ENCODE measurements around the gene ITIH3. TPM values are rescaled to one million over a fixed set of nuclear protein-coding genes. Genes with fewer than 3 reads are reported as not detected.

The ITIH3 gene
- total and polyA plus RNA-seq, 2 experiments from 2014 or later, result 63.3 to 66.9 TPM

DNA sequence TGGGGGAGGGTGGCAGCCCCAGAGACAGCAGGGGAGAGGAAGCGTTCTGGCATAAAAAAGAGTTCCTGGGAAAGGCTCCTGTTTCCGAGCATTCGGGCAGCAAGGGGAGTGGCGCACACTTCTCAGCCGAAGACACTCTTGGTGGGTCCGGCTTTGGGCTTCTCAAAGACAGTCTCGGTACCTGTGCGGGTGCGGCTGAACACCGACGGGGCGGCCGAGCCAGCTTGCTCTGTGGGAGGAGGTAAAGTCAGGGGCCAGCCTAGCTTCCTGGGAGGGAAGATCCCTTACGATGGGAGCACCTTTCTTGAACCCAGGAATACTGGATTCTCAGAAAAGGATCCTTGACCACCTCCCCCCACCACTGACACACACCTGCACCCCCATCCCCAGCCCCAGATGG lies 38.6 kb downstream of the ITIH3 start:
- no peak overlapping the region for H2AFZ ChIP-seq
- H3K27me3 ChIP-seq, result no peaks in the 10 kb centered on the region
- no peak overlapping the region for H3K4me3 ChIP-seq
- no peak overlapping the region for H3K4me2 ChIP-seq
- TF ChIP-seq EZH2phosphoT487 (IDR thresholded peaks at IDR 0.05; ENCODE audit: low read depth, severe bottlenecking, unreplicated experiment) (no peak), CTCF (IDR thresholded peaks at IDR 0.05; ENCODE audit: poor library complexity) (no peak), EZH2 (IDR thresholded peaks at IDR 0.05; ENCODE audit: borderline replicate concordance) (no peak)
- DNase-seq (ENCODE audit: low spot score), result no peak
- 96% methylated on average over 14 of the region's 14 CpGs for WGBS (ENCODE audit: low lambda C conversion rate, missing lambda C conversion rate)
- no peak overlapping the region for H3K27ac ChIP-seq
- H3K9me3 ChIP-seq (ENCODE audit: low read depth), result no peaks in the 10 kb centered on the region
- no peaks in the 10 kb centered on the region for H3K79me2 ChIP-seq
- H3K9me2 ChIP-seq (replicated peaks; ENCODE audit: insufficient read depth), result no peaks in the 10 kb centered on the region
- H3K4me1 ChIP-seq (ENCODE audit: insufficient read depth), result peaks cover 9% of the 10 kb centered on the region
- no peaks in the 10 kb centered on the region for H4K20me1 ChIP-seq (ENCODE audit: insufficient read depth, poor library complexity, severe bottlenecking)
- H3K36me3 ChIP-seq (replicated peaks; ENCODE audit: insufficient read depth, low read depth), result no peaks in the 10 kb centered on the region

DNA sequence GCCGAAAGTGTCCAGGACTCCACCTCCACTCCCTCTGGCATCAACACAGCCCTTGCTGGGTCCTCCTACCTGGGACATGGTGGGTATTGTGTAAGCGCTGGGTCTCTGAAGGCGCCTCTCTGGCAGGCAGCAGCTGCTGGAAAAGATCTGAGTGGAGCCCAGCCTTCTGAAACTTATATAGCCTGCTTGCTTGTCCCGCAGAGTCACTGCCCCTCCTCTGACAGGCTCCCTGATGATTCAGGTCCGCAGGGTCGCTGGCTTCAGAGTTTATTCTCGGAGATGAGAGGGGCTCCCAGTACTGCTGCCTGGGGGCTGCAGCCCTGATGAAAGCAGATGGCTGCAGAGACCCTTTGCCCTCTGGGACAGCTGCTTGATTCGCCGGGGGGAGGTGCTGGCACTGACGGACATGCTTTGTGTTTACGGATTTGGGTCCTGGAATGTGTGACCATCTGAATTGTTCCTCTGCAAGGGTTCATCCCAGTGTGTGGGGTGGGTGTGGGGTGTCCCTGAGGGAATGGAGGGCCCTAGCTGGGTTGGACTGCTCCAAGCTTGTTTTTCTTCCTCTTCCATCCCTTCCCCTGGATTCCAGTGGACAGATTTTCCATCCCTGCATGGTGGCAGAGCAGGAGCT lies 40.4 kb downstream of the ITIH3 start, which contains the start of gene MUSTN1:
MUSTN1 (minus strand) TSS at position 149 of the 631 bp plus-strand sequence; CDS start at position 78, 71 bp downstream.
- Histone ChIP-seq H3K36me3 (replicated peaks; ENCODE audit: insufficient read depth, low read depth) (no peaks in the 10 kb centered on the region), H3K4me1 (ENCODE audit: insufficient read depth) (peaks cover 9% of the 10 kb centered on the region), H3K27me3 (no peaks in the 10 kb centered on the region), H3K79me2 (no peaks in the 10 kb centered on the region), H2AFZ (no peak within 1 kb of the TSS), H3K4me2 (peak within 1 kb of the TSS; percentile 56), H3K4me3 (no peak within 1 kb of the TSS), H3K27ac (peak within 1 kb of the TSS; percentile 14), H4K20me1 (ENCODE audit: insufficient read depth, poor library complexity, severe bottlenecking) (no peaks in the 10 kb centered on the region), H3K9me3 (ENCODE audit: low read depth) (no peaks in the 10 kb centered on the region), H3K9me2 (replicated peaks; ENCODE audit: insufficient read depth) (no peaks in the 10 kb centered on the region)
- DNase-seq (ENCODE audit: low spot score), result peak; percentile 40
- WGBS (ENCODE audit: low lambda C conversion rate, missing lambda C conversion rate), result 26% methylated on average over 11 of the region's 11 CpGs
- TF ChIP-seq EZH2phosphoT487 (IDR thresholded peaks at IDR 0.05; ENCODE audit: low read depth, severe bottlenecking, unreplicated experiment) (no peak), CTCF (IDR thresholded peaks at IDR 0.05; ENCODE audit: poor library complexity) (no peak), EZH2 (IDR thresholded peaks at IDR 0.05; ENCODE audit: borderline replicate concordance) (no peak)

DNA sequence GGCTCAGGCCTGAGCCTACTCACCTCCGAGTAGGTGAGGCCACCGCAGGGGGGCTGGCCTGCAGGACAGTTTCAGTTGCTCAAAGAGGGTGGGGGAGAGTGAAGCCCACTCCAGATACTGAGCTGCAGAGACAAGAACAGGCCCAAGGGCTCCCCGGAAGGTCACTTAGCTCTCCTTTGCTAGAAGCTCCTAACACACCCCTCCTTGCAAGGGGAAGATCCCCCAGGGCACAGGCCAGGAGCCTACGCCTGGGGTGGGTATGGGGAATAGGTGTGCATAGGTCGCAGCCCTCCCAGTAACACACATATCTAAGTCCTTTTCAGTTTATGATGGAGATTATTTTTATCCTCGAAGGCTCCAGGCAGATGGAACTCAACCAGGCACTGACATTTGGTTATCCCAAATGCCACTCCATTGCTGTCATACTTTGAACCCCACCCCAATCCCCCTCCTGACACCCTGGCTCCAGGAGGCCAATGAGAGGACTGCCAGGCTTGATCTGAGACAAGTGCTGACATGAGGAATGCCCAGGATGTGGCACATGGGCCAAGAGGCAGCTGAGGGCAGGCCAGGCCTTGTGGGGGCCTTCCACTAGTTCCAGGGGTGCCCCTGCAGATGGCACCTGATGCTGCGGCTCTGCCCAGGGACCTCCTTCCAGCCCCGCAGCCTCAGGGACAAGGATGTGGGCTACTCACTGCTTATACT lies 41.3 kb downstream of the ITIH3 start:
- no peak overlapping the region for H3K4me2 ChIP-seq
- no peak overlapping the region for H3K4me3 ChIP-seq
- DNase-seq (ENCODE audit: low spot score), result no peak
- H3K36me3 ChIP-seq (replicated peaks; ENCODE audit: insufficient read depth, low read depth), result no peaks in the 10 kb centered on the region
- H3K9me3 ChIP-seq (ENCODE audit: low read depth), result no peaks in the 10 kb centered on the region
- no peaks in the 10 kb centered on the region for H3K79me2 ChIP-seq
- no peaks in the 10 kb centered on the region for H3K9me2 ChIP-seq (replicated peaks; ENCODE audit: insufficient read depth)
- H2AFZ ChIP-seq, result no peak overlapping the region
- H3K27ac ChIP-seq, result no peak overlapping the region
- peaks cover 9% of the 10 kb centered on the region for H3K4me1 ChIP-seq (ENCODE audit: insufficient read depth)
- WGBS (ENCODE audit: low lambda C conversion rate, missing lambda C conversion rate), result 87% methylated on average over 8 of the region's 8 CpGs
- H4K20me1 ChIP-seq (ENCODE audit: insufficient read depth, poor library complexity, severe bottlenecking), result no peaks in the 10 kb centered on the region
- TF ChIP-seq EZH2phosphoT487 (IDR thresholded peaks at IDR 0.05; ENCODE audit: low read depth, severe bottlenecking, unreplicated experiment), result no peak
- no peak for TF ChIP-seq EZH2 (IDR thresholded peaks at IDR 0.05; ENCODE audit: borderline replicate concordance)
- no peak for TF ChIP-seq CTCF (IDR thresholded peaks at IDR 0.05; ENCODE audit: poor library complexity)
- H3K27me3 ChIP-seq, result no peaks in the 10 kb centered on the region
